ENCODE measurements around the gene LRP1. TPM values are rescaled to one million over a fixed set of nuclear protein-coding genes. Genes with fewer than 3 reads are reported as not detected.

LRP1 gene
- total RNA-seq, 3 donors from 2014 or later (not counting 1 experiment from before 2014, with no cell fraction given): 6.7 to 13.1 (median 9.5) TPM

DNA sequence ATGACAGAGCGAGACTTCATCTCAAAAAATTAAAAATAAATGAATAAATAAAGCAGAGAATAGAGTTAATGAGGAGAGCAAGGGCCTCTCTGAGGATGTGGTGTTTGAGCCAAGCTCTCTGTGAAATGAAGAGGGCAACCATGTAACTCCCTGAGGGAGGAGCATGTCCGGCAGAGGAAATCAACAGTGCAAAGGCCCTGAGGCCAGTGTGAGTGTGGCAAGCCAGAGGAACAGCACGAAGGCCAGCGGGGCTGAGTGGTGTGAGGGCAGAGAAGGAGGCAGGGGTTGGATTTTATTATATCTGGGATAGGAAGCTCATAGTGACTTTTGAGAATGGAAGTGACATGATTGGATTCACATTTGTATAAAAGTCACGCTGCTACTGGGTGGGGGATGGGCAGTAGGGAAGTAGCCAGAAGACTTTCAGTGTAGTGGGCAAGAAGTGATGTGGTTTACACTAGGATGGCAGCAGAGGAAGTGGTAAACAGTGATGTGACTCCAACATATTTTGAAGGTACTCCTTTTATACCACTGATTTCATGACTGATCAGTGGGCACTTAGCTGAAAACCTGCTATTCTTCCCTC is 29.4 kb downstream of the LRP1 start:
- 61% methylated on average over 5 of the region's 5 CpGs for WGBS (ENCODE audit: insufficient coverage)
- peak in 1 of 2 donors; percentile 15 for DNase-seq
- H3K27ac Mint-ChIP-seq: peak overlapping the region in 1 of 2 donors; percentile 13

DNA sequence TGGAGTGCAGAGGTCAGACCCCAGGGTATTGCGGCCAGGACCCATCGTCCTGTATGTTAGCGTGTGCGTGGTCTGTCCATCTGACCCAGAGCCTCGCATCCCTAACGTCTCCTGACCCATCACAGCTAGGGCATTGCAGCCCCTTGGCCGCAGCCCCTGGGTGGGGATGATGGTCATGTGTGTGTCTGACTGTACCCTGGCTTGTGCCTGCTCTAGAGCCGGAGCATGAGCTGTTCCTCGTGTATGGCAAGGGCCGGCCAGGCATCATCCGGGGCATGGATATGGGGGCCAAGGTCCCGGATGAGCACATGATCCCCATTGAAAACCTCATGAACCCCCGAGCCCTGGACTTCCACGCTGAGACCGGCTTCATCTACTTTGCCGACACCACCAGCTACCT is 29.9 kb downstream of the LRP1 start:
- Histone ChIP-seq H3K27me3 (ENCODE audit: control insufficient read depth, insufficient read depth, low read length) (no peaks in the 10 kb centered on the region), H3K27ac (ENCODE audit: low read length) (peak overlapping the region; percentile 9), H3K4me1 (ENCODE audit: control insufficient read depth, insufficient read depth, low read length) (peaks cover 49% of the 10 kb centered on the region), H3K9me3 (ENCODE audit: control insufficient read depth, insufficient read depth, low read length) (no peaks in the 10 kb centered on the region), H3K4me3 (ENCODE audit: low read length) (no peak overlapping the region), H3K36me3 (ENCODE audit: control insufficient read depth, insufficient read depth, low read length) (no peaks in the 10 kb centered on the region)
- intact Hi-C loops (cut with micrococcal nuclease): no loop called here
- Mint-ChIP-seq H3K9me3 (no peaks in the 10 kb centered on the region), H3K27me3 (ENCODE audit: low read depth in 2 of 2) (no peaks in the 10 kb centered on the region), H3K36me3 (no peaks in the 10 kb centered on the region), H3K27ac (no peak overlapping the region), H3K4me1 (peaks cover 20 to 31% of the 10 kb centered on the region in 2 donors), H3K4me3 (peak overlapping the region; percentile 49)
- DNase-seq: no peak
- peak in 1 of 3 donors; percentile 9 for ATAC-seq
- 85% methylated on average over 16 of the region's 16 CpGs for WGBS (ENCODE audit: insufficient coverage)
- TF ChIP-seq, protein P1, sequence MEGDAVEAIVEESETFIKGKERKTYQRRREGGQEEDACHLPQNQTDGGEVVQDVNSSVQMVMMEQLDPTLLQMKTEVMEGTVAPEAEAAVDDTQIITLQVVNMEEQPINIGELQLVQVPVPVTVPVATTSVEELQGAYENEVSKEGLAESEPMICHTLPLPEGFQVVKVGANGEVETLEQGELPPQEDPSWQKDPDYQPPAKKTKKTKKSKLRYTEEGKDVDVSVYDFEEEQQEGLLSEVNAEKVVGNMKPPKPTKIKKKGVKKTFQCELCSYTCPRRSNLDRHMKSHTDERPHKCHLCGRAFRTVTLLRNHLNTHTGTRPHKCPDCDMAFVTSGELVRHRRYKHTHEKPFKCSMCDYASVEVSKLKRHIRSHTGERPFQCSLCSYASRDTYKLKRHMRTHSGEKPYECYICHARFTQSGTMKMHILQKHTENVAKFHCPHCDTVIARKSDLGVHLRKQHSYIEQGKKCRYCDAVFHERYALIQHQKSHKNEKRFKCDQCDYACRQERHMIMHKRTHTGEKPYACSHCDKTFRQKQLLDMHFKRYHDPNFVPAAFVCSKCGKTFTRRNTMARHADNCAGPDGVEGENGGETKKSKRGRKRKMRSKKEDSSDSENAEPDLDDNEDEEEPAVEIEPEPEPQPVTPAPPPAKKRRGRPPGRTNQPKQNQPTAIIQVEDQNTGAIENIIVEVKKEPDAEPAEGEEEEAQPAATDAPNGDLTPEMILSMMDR (IDR thresholded peaks at IDR 0.05): no peak

More for the DNA sequence above, 29.4 kb downstream of the LRP1 start:
- Mint-ChIP-seq H3K4me1 (peaks cover 20 to 31% of the 10 kb centered on the region in 2 donors), H3K9me3 (no peaks in the 10 kb centered on the region), H3K27me3 (ENCODE audit: low read depth in 2 of 2) (no peaks in the 10 kb centered on the region), H3K4me3 (peak overlapping the region; percentile 49), H3K36me3 (no peaks in the 10 kb centered on the region)
- Histone ChIP-seq H3K9me3 (ENCODE audit: control insufficient read depth, insufficient read depth, low read length) (no peaks in the 10 kb centered on the region), H3K4me1 (ENCODE audit: control insufficient read depth, insufficient read depth, low read length) (peaks cover 51% of the 10 kb centered on the region), H3K27ac (ENCODE audit: low read length) (peak overlapping the region; percentile 9), H3K36me3 (ENCODE audit: control insufficient read depth, insufficient read depth, low read length) (no peaks in the 10 kb centered on the region), H3K4me3 (ENCODE audit: low read length) (no peak overlapping the region), H3K27me3 (ENCODE audit: control insufficient read depth, insufficient read depth, low read length) (no peaks in the 10 kb centered on the region)
- TF ChIP-seq, protein P1 (IDR thresholded peaks at IDR 0.05): no peak
- ATAC-seq: peak; percentile 68 to 74 (median 70)
- intact Hi-C loops (cut with micrococcal nuclease): no loop called here

GRCh38 chr12:57158665-57159064 is 30.4 kb downstream of the LRP1 start:
- peaks cover 48% of the 10 kb centered on the region for H3K4me1 ChIP-seq (ENCODE audit: control insufficient read depth, insufficient read depth, low read length)
- no peaks in the 10 kb centered on the region for H3K36me3 Mint-ChIP-seq

More at GRCh38 chr12:57158665-57159064, 30.4 kb downstream of the LRP1 start:
- no peaks in the 10 kb centered on the region for H3K27me3 Mint-ChIP-seq (ENCODE audit: low read depth in 2 of 2)
- H3K4me3 Mint-ChIP-seq: no peak overlapping the region
- no peak overlapping the region for H3K27ac Mint-ChIP-seq
- H3K9me3 ChIP-seq (ENCODE audit: control insufficient read depth, insufficient read depth, low read length): no peaks in the 10 kb centered on the region
- ATAC-seq (no peak), DNase-seq (no peak)
- H3K36me3 ChIP-seq (ENCODE audit: control insufficient read depth, insufficient read depth, low read length): no peaks in the 10 kb centered on the region
- intact Hi-C loops (cut with micrococcal nuclease): no loop called here
- H3K27ac ChIP-seq (ENCODE audit: low read length): no peak overlapping the region
- no peaks in the 10 kb centered on the region for H3K9me3 Mint-ChIP-seq
- no peak overlapping the region for H3K4me3 ChIP-seq (ENCODE audit: low read length)
- TF ChIP-seq, protein P1 (IDR thresholded peaks at IDR 0.05): no peak
- peaks cover 20 to 31% of the 10 kb centered on the region in 2 donors for H3K4me1 Mint-ChIP-seq
- no peaks in the 10 kb centered on the region for H3K27me3 ChIP-seq (ENCODE audit: control insufficient read depth, insufficient read depth, low read length)
- 90% methylated on average over 4 of the region's 4 CpGs for WGBS (ENCODE audit: insufficient coverage)
